Breast epithelium (tissue), 4 donors: ENCODE data around the gene CDON. TPM values are rescaled to one million over a fixed set of nuclear protein-coding genes. Genes with fewer than 3 reads are reported as not detected.

Experiments
- DNase-seq, 2 donors: peaks; one replicate each; pipeline ENCODE4 v3.0.0-alpha.2; 2019; ENCODE audit warnings: low spot score in 2 of 2
- H3K27ac ChIP-seq, 2 donors: fragments of 200-600 bp; sonication (generic) in 1 of 2; one replicate each; pipeline ENCODE4 v1.5.1; 2016 to 2019; ENCODE audit warnings: mild to moderate bottlenecking in 1 of 2
- H3K27me3 ChIP-seq, 2 donors: fragments of 200-600 bp; sonication (generic) in 1 of 2; one replicate each; pipeline versions ENCODE4 v1.5.1 to v1.6.0; 2017 to 2019; ENCODE audit warnings: control low read depth in 1 of 2, mild to moderate bottlenecking in 1 of 2
- H3K36me3 ChIP-seq: fragments of 200-600 bp; one replicate; pipeline ENCODE4 v1.5.1; 2019
- H3K4me1 ChIP-seq, 2 donors: fragments of 200-600 bp; sonication (generic); one replicate each; pipeline ENCODE4 v1.5.1; 2016 to 2019; ENCODE audit warnings: control low read depth in 1 of 2
- H3K4me3 ChIP-seq, 3 donors: fragments of 200-600 bp; sonication (generic); 1 replicate in 2 of 3; 2 replicates in 1 of 3; pipeline ENCODE4 v1.5.1; 2016 to 2019; ENCODE audit warnings: mild to moderate bottlenecking in 3 of 3, moderate library complexity in 2 of 3
- H3K9me3 ChIP-seq, 2 donors: fragments of 200-600 bp; sonication (generic) in 1 of 2; one replicate each; pipeline ENCODE4 v1.5.1; 2016 to 2019; ENCODE audit warnings: control low read depth in 1 of 2
- POLR2A ChIP-seq: fragments of 450-650 bp; IDR thresholded peaks from one replicate; pipeline ENCODE4 v1.6.1; 2016; ENCODE audit warnings: antibody characterized with exemption, mild to moderate bottlenecking, moderate library complexity
- POLR2AphosphoS5 ChIP-seq, 3 donors: sonication (generic); formaldehyde crosslinking; IDR thresholded peaks; one replicate each; pipeline ENCODE4 v1.6.1; 2017; ENCODE audit warnings: antibody characterized with exemption in 3 of 3
- intact Hi-C: fragments of 100-400 bp; cut with DNase I; formaldehyde crosslinking; loops from one replicate; pipeline ENCODE4 v1.15.1; 2023; ENCODE audit warnings: low total_unique reads
- total RNA-seq, 3 donors: library from RNA; depleted of rRNA; stranded (reverse); fragments of >200 nt; gene quantifications; one replicate each; pipeline ENCODE4 v1.1.0, GENCODE V29; 2016
- TF ChIP-seq, protein P1 (sequence below), 3 donors: fragments of 450-650 bp; IDR thresholded peaks; one replicate each; pipeline ENCODE4 v1.5.1; 2016 to 2017; ENCODE audit warnings: antibody characterized with exemption in 3 of 3, mild to moderate bottlenecking in 3 of 3, moderate library complexity in 3 of 3

Gene CDON
- total RNA-seq, 3 donors from 2014 or later, result 14.9 to 29.3 (median 26.5) TPM

GRCh38 chr11:125978778-125979407 is 83.8 kb downstream of the CDON start:
- Histone ChIP-seq H3K27ac (peak overlapping the region in 1 of 2 donors; percentile 7), H3K36me3 (no peaks in the 10 kb centered on the region)
- TF ChIP-seq, protein P1, sequence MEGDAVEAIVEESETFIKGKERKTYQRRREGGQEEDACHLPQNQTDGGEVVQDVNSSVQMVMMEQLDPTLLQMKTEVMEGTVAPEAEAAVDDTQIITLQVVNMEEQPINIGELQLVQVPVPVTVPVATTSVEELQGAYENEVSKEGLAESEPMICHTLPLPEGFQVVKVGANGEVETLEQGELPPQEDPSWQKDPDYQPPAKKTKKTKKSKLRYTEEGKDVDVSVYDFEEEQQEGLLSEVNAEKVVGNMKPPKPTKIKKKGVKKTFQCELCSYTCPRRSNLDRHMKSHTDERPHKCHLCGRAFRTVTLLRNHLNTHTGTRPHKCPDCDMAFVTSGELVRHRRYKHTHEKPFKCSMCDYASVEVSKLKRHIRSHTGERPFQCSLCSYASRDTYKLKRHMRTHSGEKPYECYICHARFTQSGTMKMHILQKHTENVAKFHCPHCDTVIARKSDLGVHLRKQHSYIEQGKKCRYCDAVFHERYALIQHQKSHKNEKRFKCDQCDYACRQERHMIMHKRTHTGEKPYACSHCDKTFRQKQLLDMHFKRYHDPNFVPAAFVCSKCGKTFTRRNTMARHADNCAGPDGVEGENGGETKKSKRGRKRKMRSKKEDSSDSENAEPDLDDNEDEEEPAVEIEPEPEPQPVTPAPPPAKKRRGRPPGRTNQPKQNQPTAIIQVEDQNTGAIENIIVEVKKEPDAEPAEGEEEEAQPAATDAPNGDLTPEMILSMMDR (IDR thresholded peaks at IDR 0.05), result no peak
- TF ChIP-seq POLR2AphosphoS5 (IDR thresholded peaks at IDR 0.05), result no peak
- no peak for TF ChIP-seq POLR2A

DNA sequence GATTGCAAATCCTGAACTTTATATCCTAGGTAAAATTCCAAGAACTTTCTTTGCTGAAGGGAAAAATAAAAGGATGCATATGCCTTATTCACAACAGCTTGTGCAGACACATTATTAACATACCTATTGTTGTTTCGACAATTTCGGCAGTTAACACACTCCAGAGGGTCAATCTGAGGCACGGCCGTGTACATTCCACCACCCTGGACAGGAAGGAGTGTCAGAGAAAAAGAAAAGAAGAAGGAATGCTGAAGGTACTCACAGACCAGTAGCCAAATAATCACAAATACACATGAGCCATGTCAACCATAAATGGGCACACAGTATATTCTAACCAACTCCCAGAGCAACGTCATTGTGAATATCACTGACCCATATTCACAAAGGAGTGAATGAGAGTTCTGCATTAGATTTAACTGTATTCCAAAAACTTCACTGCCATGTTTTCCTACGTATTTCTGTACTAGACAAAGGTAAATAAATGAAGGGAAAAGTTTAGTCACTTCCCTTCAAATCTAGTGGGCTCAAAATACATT is 84.4 kb downstream of the CDON start:
- TF ChIP-seq POLR2AphosphoS5 (IDR thresholded peaks at IDR 0.05) (no peak), POLR2A (no peak)
- TF ChIP-seq, protein P1 (IDR thresholded peaks at IDR 0.05), result no peak
- H3K27ac ChIP-seq, result no peak overlapping the region
- H3K4me3 ChIP-seq, result no peak overlapping the region
- H3K27me3 ChIP-seq, result no peaks in the 10 kb centered on the region
- H3K4me1 ChIP-seq, result no peaks in the 10 kb centered on the region
- intact Hi-C loops, result no loop called here
- no peak for DNase-seq
- H3K36me3 ChIP-seq, result no peaks in the 10 kb centered on the region
- no peaks in the 10 kb centered on the region for H3K9me3 ChIP-seq

More at GRCh38 chr11:125978778-125979407, 83.8 kb downstream of the CDON start:
- no peak for DNase-seq
- Histone ChIP-seq H3K4me1 (no peaks in the 10 kb centered on the region), H3K27me3 (no peaks in the 10 kb centered on the region), H3K9me3 (no peaks in the 10 kb centered on the region), H3K4me3 (no peak overlapping the region)
- intact Hi-C loops, result no loop called here

DNA sequence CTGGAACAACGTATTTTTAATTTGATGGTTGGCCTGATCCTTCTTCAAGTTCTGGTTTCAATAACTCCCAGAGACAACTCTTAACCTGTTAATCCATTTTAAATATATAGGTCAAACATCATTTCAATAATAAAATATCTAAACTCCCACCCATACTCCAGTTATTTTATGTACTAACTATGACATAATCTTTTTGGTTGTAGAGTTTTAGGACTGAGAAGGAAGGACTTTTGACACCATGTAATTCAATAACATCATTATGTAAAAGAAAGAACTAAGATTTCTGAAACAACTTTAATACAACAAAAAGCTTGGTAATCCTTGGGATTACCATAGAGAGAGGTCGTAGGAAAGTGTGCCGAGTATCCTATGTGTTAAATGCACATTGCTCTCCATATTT is 85.3 kb downstream of the CDON start:
- no peaks in the 10 kb centered on the region for H3K36me3 ChIP-seq
- DNase-seq, result no peak
- H3K27me3 ChIP-seq, result no peaks in the 10 kb centered on the region
- TF ChIP-seq POLR2A (no peak), POLR2AphosphoS5 (IDR thresholded peaks at IDR 0.05) (no peak)
- TF ChIP-seq, protein P1 (IDR thresholded peaks at IDR 0.05), result no peak
- no peaks in the 10 kb centered on the region for H3K4me1 ChIP-seq
- no peak overlapping the region for H3K27ac ChIP-seq
- no peak overlapping the region for H3K4me3 ChIP-seq
- no peaks in the 10 kb centered on the region for H3K9me3 ChIP-seq
- intact Hi-C loops, result no loop called here

DNA sequence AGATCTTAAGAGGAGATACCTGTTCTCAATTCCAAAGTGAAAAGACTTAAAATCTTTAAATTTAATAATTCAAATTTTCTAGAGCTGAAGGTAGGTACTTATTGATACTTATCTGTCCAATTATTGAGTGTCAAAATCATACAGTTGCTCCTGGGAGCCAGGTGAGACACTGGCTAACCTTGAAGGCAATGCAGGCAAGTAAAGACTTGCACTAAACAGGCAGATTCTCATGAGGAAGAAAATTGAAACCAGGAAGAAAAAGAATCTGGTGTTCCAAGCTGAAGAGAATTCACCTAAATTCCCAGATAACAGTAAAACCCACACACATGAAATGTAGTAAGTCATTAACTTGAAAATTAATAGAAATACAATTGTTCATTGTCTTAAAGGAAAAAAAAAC is 86.5 kb downstream of the CDON start:
- Histone ChIP-seq H3K4me1 (no peaks in the 10 kb centered on the region), H3K27ac (no peak overlapping the region), H3K36me3 (no peaks in the 10 kb centered on the region), H3K27me3 (no peaks in the 10 kb centered on the region), H3K4me3 (no peak overlapping the region), H3K9me3 (no peaks in the 10 kb centered on the region)
- no peak for DNase-seq
- TF ChIP-seq, protein P1 (IDR thresholded peaks at IDR 0.05), result no peak
- TF ChIP-seq POLR2A, result no peak
- no peak for TF ChIP-seq POLR2AphosphoS5 (IDR thresholded peaks at IDR 0.05)
- intact Hi-C loops, result no loop called here

GRCh38 chr11:125975634-125976033 is 87.0 kb downstream of the CDON start:
- Histone ChIP-seq H3K4me1 (no peaks in the 10 kb centered on the region), H3K4me3 (no peak overlapping the region), H3K27ac (no peak overlapping the region), H3K27me3 (no peaks in the 10 kb centered on the region), H3K9me3 (no peaks in the 10 kb centered on the region), H3K36me3 (no peaks in the 10 kb centered on the region)
- intact Hi-C loops, result no loop called here
- TF ChIP-seq, protein P1 (IDR thresholded peaks at IDR 0.05), result no peak
- TF ChIP-seq POLR2A (no peak), POLR2AphosphoS5 (IDR thresholded peaks at IDR 0.05) (no peak)
- DNase-seq, result no peak
